Neural progenitor cell (in vitro differentiated cells): ENCODE results near the gene KDM2A. TPM values are rescaled to one million over a fixed set of nuclear protein-coding genes. Genes with fewer than 3 reads are reported as not detected.

Experiments used
- DNase-seq: peaks from one replicate; pipeline ENCODE4 v3.0.0-alpha.2; 2016; ENCODE audit warnings: low spot score
- H2AFZ ChIP-seq: fragments of 200-600 bp; sonication (generic); replicated peaks from 2 replicates; pipeline ENCODE4 v1.6.1; 2016; ENCODE audit warnings: antibody characterized with exemption
- H3F3A ChIP-seq: fragments of 200-600 bp; sonication (generic); 2 replicates; pipeline ENCODE4 v1.6.1; 2016; ENCODE audit warnings: antibody characterized with exemption, low read depth
- H3K27ac ChIP-seq: fragments of 200-600 bp; sonication (generic); 2 replicates; pipeline ENCODE4 v1.5.1; 2016; ENCODE audit warnings: mild to moderate bottlenecking
- H3K27me3 ChIP-seq: fragments of 200-600 bp; sonication (generic); 2 replicates; pipeline ENCODE4 v1.6.1; 2016; ENCODE audit warnings: mild to moderate bottlenecking, moderate library complexity
- H3K36me3 ChIP-seq: fragments of 200-600 bp; sonication (generic); 2 replicates; pipeline ENCODE4 v1.5.1; 2016
- H3K4me1 ChIP-seq: fragments of 200-600 bp; sonication (generic); 2 replicates; pipeline ENCODE4 v1.6.1; 2016; ENCODE audit warnings: mixed run types
- H3K4me2 ChIP-seq: fragments of 200-600 bp; sonication (generic); 2 replicates; pipeline ENCODE4 v1.6.1; 2016
- H3K4me3 ChIP-seq: fragments of 200-600 bp; sonication (generic); 2 replicates; pipeline ENCODE4 v1.5.1; 2016
- H3K79me2 ChIP-seq: fragments of 200-600 bp; sonication (generic); 2 replicates; pipeline ENCODE4 v1.6.1; 2016; ENCODE audit warnings: low read depth
- H3K9ac ChIP-seq: fragments of 200-600 bp; sonication (generic); 2 replicates; pipeline ENCODE4 v1.6.1; 2016
- H3K9me3 ChIP-seq: fragments of 200-600 bp; sonication (generic); 2 replicates; pipeline ENCODE4 v1.5.1; 2016; ENCODE audit warnings: low read depth
- H4K20me1 ChIP-seq: fragments of 200-600 bp; sonication (generic); 2 replicates; pipeline ENCODE4 v1.6.1; 2016; ENCODE audit warnings: low read depth
- H3K27ac Mint-ChIP-seq: 3 replicates; pipeline ENCODE4 v1.8.0; 2021; ENCODE audit warnings: mixed read lengths
- H3K27me3 Mint-ChIP-seq: 2 replicates; pipeline ENCODE4 v1.8.0; 2022; ENCODE audit warnings: low read depth, mild to moderate bottlenecking, inconsistent platforms, moderate library complexity, mixed read lengths; ENCODE audit not compliant: insufficient read depth
- H3K36me3 Mint-ChIP-seq: 3 replicates; pipeline ENCODE4 v1.8.0; 2021; ENCODE audit warnings: mixed read lengths
- H3K4me1 Mint-ChIP-seq: 3 replicates; pipeline ENCODE4 v1.8.0; 2021; ENCODE audit warnings: mixed read lengths
- H3K4me3 Mint-ChIP-seq: 3 replicates; pipeline ENCODE4 v1.8.0; 2021; ENCODE audit warnings: mild to moderate bottlenecking, moderate library complexity, mixed read lengths
- H3K9me3 Mint-ChIP-seq: 3 replicates; pipeline ENCODE4 v1.8.0; 2020; ENCODE audit warnings: mixed read lengths
- EZH2 ChIP-seq: fragments of 200-600 bp; sonication (generic); IDR thresholded peaks from 2 replicates; pipeline ENCODE4 v1.6.1; 2017; ENCODE audit warnings: antibody characterized with exemption, mild to moderate bottlenecking, moderate library complexity
- EZH2phosphoT487 ChIP-seq: fragments of 200-600 bp; sonication (generic); IDR thresholded peaks from 2 replicates; pipeline ENCODE4 v1.6.1; 2017; ENCODE audit warnings: antibody characterized with exemption
- total RNA-seq: library from RNA; depleted of rRNA; stranded (reverse); fragments of >200 nt; gene quantifications from 2 replicates; pipeline ENCODE4 v1.2.3, GENCODE V29; 2015; ENCODE audit warnings: low replicate concordance
- TF ChIP-seq, protein P1 (sequence below): fragments of 200-600 bp; sonication (generic); IDR thresholded peaks from 2 replicates; pipeline ENCODE4 v1.5.1; 2017; ENCODE audit warnings: antibody characterized with exemption, mild to moderate bottlenecking

KDM2A gene
- total RNA-seq, 1 donor from 2014 or later = 49.5 TPM

DNA sequence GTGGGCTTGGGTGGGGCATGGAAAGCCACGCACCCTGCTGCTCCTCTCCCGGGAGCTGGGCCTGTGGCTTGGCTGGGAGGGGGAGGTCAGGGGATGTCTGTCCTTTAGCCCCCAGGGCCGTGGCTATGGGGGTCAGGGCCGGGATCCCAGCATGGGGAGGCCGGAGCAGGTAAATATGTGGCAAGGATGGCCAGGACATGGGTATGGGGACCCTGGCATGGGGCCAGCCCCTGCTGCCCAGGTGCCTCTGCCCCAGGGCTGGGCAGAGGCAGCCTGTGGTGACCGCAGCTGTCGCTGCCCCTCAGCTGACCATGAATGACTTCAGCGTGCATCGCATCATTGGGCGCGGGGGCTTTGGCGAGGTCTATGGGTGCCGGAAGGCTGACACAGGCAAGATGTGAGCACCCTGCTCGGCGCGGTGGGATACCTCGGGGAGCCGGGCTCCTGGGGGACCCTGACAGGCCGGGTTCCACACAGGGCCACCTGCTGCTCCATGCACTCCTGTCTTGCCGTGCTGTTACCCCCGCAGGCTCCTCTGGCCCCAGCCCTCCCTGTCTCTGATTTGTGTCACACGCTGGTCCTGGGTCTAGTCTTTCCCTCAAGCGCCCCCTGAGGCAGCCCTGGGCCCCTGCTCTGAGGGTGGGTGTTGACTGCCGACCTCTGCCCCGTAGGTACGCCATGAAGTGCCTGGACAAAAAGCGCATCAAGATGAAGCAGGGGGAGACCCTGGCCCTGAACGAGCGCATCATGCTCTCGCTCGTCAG lies 161.9 kb downstream of the KDM2A start:
- TF ChIP-seq EZH2phosphoT487 (no peak), EZH2 (no peak)
- TF ChIP-seq, protein P1, sequence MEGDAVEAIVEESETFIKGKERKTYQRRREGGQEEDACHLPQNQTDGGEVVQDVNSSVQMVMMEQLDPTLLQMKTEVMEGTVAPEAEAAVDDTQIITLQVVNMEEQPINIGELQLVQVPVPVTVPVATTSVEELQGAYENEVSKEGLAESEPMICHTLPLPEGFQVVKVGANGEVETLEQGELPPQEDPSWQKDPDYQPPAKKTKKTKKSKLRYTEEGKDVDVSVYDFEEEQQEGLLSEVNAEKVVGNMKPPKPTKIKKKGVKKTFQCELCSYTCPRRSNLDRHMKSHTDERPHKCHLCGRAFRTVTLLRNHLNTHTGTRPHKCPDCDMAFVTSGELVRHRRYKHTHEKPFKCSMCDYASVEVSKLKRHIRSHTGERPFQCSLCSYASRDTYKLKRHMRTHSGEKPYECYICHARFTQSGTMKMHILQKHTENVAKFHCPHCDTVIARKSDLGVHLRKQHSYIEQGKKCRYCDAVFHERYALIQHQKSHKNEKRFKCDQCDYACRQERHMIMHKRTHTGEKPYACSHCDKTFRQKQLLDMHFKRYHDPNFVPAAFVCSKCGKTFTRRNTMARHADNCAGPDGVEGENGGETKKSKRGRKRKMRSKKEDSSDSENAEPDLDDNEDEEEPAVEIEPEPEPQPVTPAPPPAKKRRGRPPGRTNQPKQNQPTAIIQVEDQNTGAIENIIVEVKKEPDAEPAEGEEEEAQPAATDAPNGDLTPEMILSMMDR = no peak
- Mint-ChIP-seq H3K9me3 (no peaks in the 10 kb centered on the region), H3K27me3 (peaks cover 5% of the 10 kb centered on the region), H3K36me3 (peaks cover 7% of the 10 kb centered on the region), H3K4me3 (no peak overlapping the region), H3K27ac (no peak overlapping the region), H3K4me1 (peaks cover 11% of the 10 kb centered on the region)
- Histone ChIP-seq H3K4me2 (no peak overlapping the region), H4K20me1 (peaks cover 19% of the 10 kb centered on the region), H3K79me2 (peaks cover 11% of the 10 kb centered on the region), H3K4me1 (peaks cover 14% of the 10 kb centered on the region), H3K9ac (no peak overlapping the region), H3F3A (peaks cover 9% of the 10 kb centered on the region), H3K27me3 (no peaks in the 10 kb centered on the region), H3K27ac (no peak overlapping the region), H3K9me3 (no peaks in the 10 kb centered on the region), H3K36me3 (no peaks in the 10 kb centered on the region), H2AFZ (no peak overlapping the region), H3K4me3 (no peak overlapping the region)
- no peak for DNase-seq

- Histone ChIP-seq H3K4me2 (no peak overlapping the region), H3K4me3 (no peak overlapping the region), H3F3A (peaks cover 8% of the 10 kb centered on the region), H4K20me1 (peaks cover 14% of the 10 kb centered on the region), H3K9me3 (no peaks in the 10 kb centered on the region), H3K9ac (no peak overlapping the region), H3K27ac (no peak overlapping the region), H2AFZ (no peak overlapping the region), H3K27me3 (no peaks in the 10 kb centered on the region), H3K79me2 (peaks cover 4% of the 10 kb centered on the region), H3K36me3 (no peaks in the 10 kb centered on the region), H3K4me1 (peaks cover 12% of the 10 kb centered on the region)
- TF ChIP-seq EZH2phosphoT487 (no peak), EZH2 (no peak)
- TF ChIP-seq, protein P1 = no peak
- Mint-ChIP-seq H3K27me3 (peaks cover 5% of the 10 kb centered on the region), H3K27ac (no peak overlapping the region), H3K4me3 (no peak overlapping the region), H3K4me1 (peaks cover 4% of the 10 kb centered on the region), H3K36me3 (peaks cover 7% of the 10 kb centered on the region), H3K9me3 (no peaks in the 10 kb centered on the region)
- no peak for DNase-seq
Observed at GRCh38 chr11:67281552-67282150, 162.6 kb downstream of the KDM2A start.

DNA sequence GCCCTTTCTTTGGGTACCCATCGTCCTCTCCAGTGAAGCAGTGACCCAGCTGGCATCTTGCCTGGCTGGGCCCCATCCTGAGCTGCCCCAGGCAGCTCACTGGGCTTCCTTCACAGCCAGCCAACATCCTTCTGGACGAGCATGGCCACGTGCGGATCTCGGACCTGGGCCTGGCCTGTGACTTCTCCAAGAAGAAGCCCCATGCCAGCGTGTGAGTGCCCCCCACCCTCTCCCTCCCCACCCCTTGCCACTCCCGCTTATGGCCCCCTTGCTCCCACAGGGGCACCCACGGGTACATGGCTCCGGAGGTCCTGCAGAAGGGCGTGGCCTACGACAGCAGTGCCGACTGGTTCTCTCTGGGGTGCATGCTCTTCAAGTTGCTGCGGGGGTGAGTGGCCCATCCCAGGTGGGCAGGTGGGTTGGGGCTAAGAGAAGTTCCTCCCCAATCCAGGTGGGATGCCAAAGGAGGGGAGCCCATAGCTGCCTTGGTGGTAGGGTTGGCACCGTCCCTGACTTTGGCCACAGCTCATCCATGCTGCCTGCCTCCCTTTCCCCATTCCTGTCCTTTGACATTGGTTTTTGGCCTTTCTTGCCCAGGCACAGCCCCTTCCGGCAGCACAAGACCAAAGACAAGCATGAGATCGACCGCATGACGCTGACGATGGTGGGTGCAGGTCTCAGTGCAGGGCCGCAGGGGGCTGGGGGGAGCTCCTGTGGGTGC lies 163.3 kb downstream of the KDM2A start:
- Mint-ChIP-seq H3K27ac (no peak overlapping the region), H3K4me3 (no peak overlapping the region)

More for the DNA sequence above, 163.3 kb downstream of the KDM2A start:
- no peak for DNase-seq
- Histone ChIP-seq H3K27me3 (no peaks in the 10 kb centered on the region), H4K20me1 (peaks cover 7% of the 10 kb centered on the region), H3K9me3 (no peaks in the 10 kb centered on the region), H3K27ac (no peak overlapping the region), H3K36me3 (no peaks in the 10 kb centered on the region), H3K4me1 (peaks cover 5% of the 10 kb centered on the region), H3K79me2 (no peaks in the 10 kb centered on the region), H3K9ac (no peak overlapping the region), H3K4me2 (no peak overlapping the region), H3F3A (peaks cover 6% of the 10 kb centered on the region), H3K4me3 (no peak overlapping the region), H2AFZ (no peak overlapping the region)
- peaks cover 5% of the 10 kb centered on the region for H3K27me3 Mint-ChIP-seq
- H3K36me3 Mint-ChIP-seq = peaks cover 7% of the 10 kb centered on the region
- peaks cover 3% of the 10 kb centered on the region for H3K4me1 Mint-ChIP-seq
- TF ChIP-seq EZH2phosphoT487 (no peak), EZH2 (no peak)
- TF ChIP-seq, protein P1 = no peak
- H3K9me3 Mint-ChIP-seq = no peaks in the 10 kb centered on the region
